WTC11 (cell line): ENCODE data around the gene SAMD4A. TPM values are rescaled to one million over a fixed set of nuclear protein-coding genes. Genes with fewer than 3 reads are reported as not detected.

Experiments used
- ATAC-seq: fragments of 200-7000 bp; cut with Tn5 transposase; 2 replicates; pipeline ENCODE4 v1.10.0; 2021; ENCODE audit warnings: mild to moderate bottlenecking, moderate library complexity
- CTCF ChIA-PET: fragments of 300-600 bp; sonication (Branson Sonifier 250); formaldehyde crosslinking; loops from one replicate; lab custom pipeline; 2021; ENCODE audit warnings: antibody characterized with exemption; lab: Charles Lee
- POLR2A ChIA-PET: fragments of 350-600 bp; sonication (Branson Sonifier 250); formaldehyde crosslinking; loops from one replicate; lab custom pipeline; 2021; ENCODE audit warnings: antibody characterized with exemption; lab: Charles Lee
- DNase-seq: peaks from one replicate; pipeline ENCODE4 v3.0.0; 2021; ENCODE audit warnings: low spot score
- H3K27ac Mint-ChIP-seq: 2 replicates; pipeline ENCODE4 v1.8.0; 2021; ENCODE audit warnings: mixed read lengths
- H3K27me3 Mint-ChIP-seq: 2 replicates; pipeline ENCODE4 v1.8.0; 2021; ENCODE audit warnings: low read depth, mild to moderate bottlenecking, moderate library complexity, mixed read lengths
- H3K36me3 Mint-ChIP-seq: 2 replicates; pipeline ENCODE4 v1.8.0; 2021; ENCODE audit warnings: mixed read lengths
- H3K4me1 Mint-ChIP-seq: 2 replicates; pipeline ENCODE4 v1.8.0; 2022; ENCODE audit warnings: mixed read lengths
- H3K4me3 Mint-ChIP-seq: 2 replicates; pipeline ENCODE4 v1.8.0; 2021; ENCODE audit warnings: mild to moderate bottlenecking, moderate library complexity, mixed read lengths
- H3K9me3 Mint-ChIP-seq: 2 replicates; pipeline ENCODE4 v1.8.0; 2021; ENCODE audit warnings: mixed read lengths
- ATF1 ChIP-seq: sonication (generic); formaldehyde crosslinking; IDR thresholded peaks from 2 replicates; pipeline ENCODE4 v1.8.1; 2023; ENCODE audit warnings: mild to moderate bottlenecking, moderate library complexity, missing genetic modification reagents
- FOXP1 ChIP-seq: sonication (generic); formaldehyde crosslinking; IDR thresholded peaks from 2 replicates; pipeline ENCODE4 v1.8.0; 2022; ENCODE audit warnings: missing genetic modification reagents, mild to moderate bottlenecking, moderate library complexity, borderline replicate concordance
- GRHL2 ChIP-seq: fragments of 250-450 bp; sonication (Bioruptor Pico); IDR thresholded peaks from 2 replicates; pipeline ENCODE4 v1.8.0; 2022; ENCODE audit warnings: mild to moderate bottlenecking, moderate library complexity; ENCODE audit not compliant: insufficient replicate concordance, severe bottlenecking
- GTF2I ChIP-seq: fragments of 250-450 bp; sonication (Bioruptor Pico); conservative IDR thresholded peaks from 2 replicates; pipeline ENCODE4 v1.4.0; 2021; ENCODE audit warnings: mild to moderate bottlenecking
- JAZF1 ChIP-seq: fragments of 250-450 bp; sonication (Bioruptor Pico); IDR thresholded peaks from 2 replicates; pipeline ENCODE4 v1.9.0; 2021; ENCODE audit warnings: moderate library complexity, mild to moderate bottlenecking, inconsistent platforms
- KAT7 ChIP-seq: sonication (generic); formaldehyde crosslinking; IDR thresholded peaks from 2 replicates; pipeline ENCODE4 v1.8.1; 2023; ENCODE audit warnings: missing genetic modification reagents, mild to moderate bottlenecking, borderline replicate concordance
- NFATC4 ChIP-seq: fragments of 250-450 bp; sonication (Bioruptor Pico); IDR thresholded peaks from 2 replicates; pipeline ENCODE4 v1.9.0; 2021; ENCODE audit warnings: mild to moderate bottlenecking
- NFE2L1 ChIP-seq: sonication (generic); formaldehyde crosslinking; IDR thresholded peaks from 2 replicates; pipeline ENCODE4 v1.8.1; 2023; ENCODE audit warnings: missing genetic modification reagents
- PRRX2 ChIP-seq: fragments of 250-450 bp; sonication (Bioruptor Pico); IDR thresholded peaks from 2 replicates; pipeline ENCODE4 v1.8.0; 2021; ENCODE audit warnings: mild to moderate bottlenecking
- RELA ChIP-seq: sonication (generic); formaldehyde crosslinking; IDR thresholded peaks from 2 replicates; pipeline ENCODE4 v1.8.1; 2022; ENCODE audit warnings: missing genetic modification reagents, mild to moderate bottlenecking, borderline replicate concordance
- SMAD3 ChIP-seq: sonication (generic); formaldehyde crosslinking; IDR thresholded peaks from 2 replicates; pipeline ENCODE4 v1.8.0; 2022; ENCODE audit warnings: missing genetic modification reagents, mild to moderate bottlenecking, borderline replicate concordance
- ZNF671 ChIP-seq: fragments of 250-450 bp; sonication (Bioruptor Pico); IDR thresholded peaks from 2 replicates; pipeline ENCODE4 v1.8.0; 2021; ENCODE audit warnings: mild to moderate bottlenecking
- total RNA-seq: library from RNA; stranded (reverse); gene quantifications from 3 replicates; pipeline ENCODE4 v1.2.3, GENCODE V29; 2021
- TF ChIP-seq, protein P1 (sequence below): sonication (generic); formaldehyde crosslinking; IDR thresholded peaks from 2 replicates; pipeline ENCODE4 v1.8.1; 2023; ENCODE audit warnings: mild to moderate bottlenecking, missing genetic modification reagents, borderline replicate concordance
- TF ChIP-seq, protein P2 (sequence below): sonication (generic); formaldehyde crosslinking; IDR thresholded peaks from 2 replicates; pipeline ENCODE4 v1.8.1; 2023; ENCODE audit warnings: mild to moderate bottlenecking, missing genetic modification reagents
- TF ChIP-seq, protein P3 (sequence below): sonication (generic); formaldehyde crosslinking; IDR thresholded peaks from 2 replicates; pipeline ENCODE4 v1.8.0; 2023; ENCODE audit warnings: missing genetic modification reagents, mild to moderate bottlenecking, borderline replicate concordance
- TF ChIP-seq, protein P4 (sequence below): sonication (generic); formaldehyde crosslinking; IDR thresholded peaks from 2 replicates; pipeline ENCODE4 v1.8.1; 2022; ENCODE audit warnings: mild to moderate bottlenecking, missing genetic modification reagents, moderate library complexity, borderline replicate concordance
- TF ChIP-seq, protein P5 (sequence below): fragments of 250-450 bp; sonication (Bioruptor Pico); IDR thresholded peaks from 2 replicates; pipeline ENCODE4 v1.8.0; 2021; ENCODE audit warnings: mild to moderate bottlenecking
- TF ChIP-seq, protein P6 (sequence below): sonication (generic); formaldehyde crosslinking; IDR thresholded peaks from 2 replicates; pipeline ENCODE4 v1.8.0; 2022; ENCODE audit warnings: mild to moderate bottlenecking, missing genetic modification reagents
- TF ChIP-seq, protein P7 (sequence below): fragments of 250-450 bp; sonication (Bioruptor Pico); IDR thresholded peaks from 2 replicates; pipeline ENCODE4 v1.9.0; 2021; ENCODE audit warnings: moderate library complexity, mild to moderate bottlenecking, inconsistent platforms, borderline replicate concordance
- TF ChIP-seq, protein P8 (sequence below): sonication (generic); formaldehyde crosslinking; IDR thresholded peaks from 2 replicates; pipeline ENCODE4 v1.8.1; 2022; ENCODE audit warnings: mild to moderate bottlenecking, moderate library complexity, missing genetic modification reagents

The SAMD4A gene
- total RNA-seq, 1 experiment from 2014 or later: 6.0 TPM

DNA sequence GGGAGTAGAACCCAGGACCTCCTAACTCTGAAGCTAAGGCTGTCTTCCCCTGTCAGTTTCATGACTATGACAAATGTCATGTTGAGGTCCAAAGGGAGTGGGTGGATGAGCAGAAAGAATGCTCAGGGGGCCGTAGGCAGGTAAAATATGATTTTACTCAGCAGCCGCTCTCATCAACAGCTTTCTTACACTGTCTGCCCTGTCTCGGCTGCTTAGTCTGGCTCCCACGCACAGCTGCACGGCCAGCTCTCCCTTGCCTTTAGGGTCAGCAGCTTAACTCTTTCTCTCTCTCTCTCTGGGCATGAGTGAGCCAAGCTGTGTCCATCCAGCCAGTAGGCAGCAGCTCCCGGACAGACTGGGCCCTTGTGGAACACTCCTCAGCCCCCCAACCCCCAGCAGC is 240.5 kb downstream of the SAMD4A start:
- Mint-ChIP-seq H3K36me3 (no peaks in the 10 kb centered on the region), H3K9me3 (no peaks in the 10 kb centered on the region), H3K27me3 (peaks cover 10% of the 10 kb centered on the region), H3K4me1 (peaks cover 21% of the 10 kb centered on the region), H3K4me3 (no peak overlapping the region), H3K27ac (no peak overlapping the region)
- TF ChIP-seq, protein P1, sequence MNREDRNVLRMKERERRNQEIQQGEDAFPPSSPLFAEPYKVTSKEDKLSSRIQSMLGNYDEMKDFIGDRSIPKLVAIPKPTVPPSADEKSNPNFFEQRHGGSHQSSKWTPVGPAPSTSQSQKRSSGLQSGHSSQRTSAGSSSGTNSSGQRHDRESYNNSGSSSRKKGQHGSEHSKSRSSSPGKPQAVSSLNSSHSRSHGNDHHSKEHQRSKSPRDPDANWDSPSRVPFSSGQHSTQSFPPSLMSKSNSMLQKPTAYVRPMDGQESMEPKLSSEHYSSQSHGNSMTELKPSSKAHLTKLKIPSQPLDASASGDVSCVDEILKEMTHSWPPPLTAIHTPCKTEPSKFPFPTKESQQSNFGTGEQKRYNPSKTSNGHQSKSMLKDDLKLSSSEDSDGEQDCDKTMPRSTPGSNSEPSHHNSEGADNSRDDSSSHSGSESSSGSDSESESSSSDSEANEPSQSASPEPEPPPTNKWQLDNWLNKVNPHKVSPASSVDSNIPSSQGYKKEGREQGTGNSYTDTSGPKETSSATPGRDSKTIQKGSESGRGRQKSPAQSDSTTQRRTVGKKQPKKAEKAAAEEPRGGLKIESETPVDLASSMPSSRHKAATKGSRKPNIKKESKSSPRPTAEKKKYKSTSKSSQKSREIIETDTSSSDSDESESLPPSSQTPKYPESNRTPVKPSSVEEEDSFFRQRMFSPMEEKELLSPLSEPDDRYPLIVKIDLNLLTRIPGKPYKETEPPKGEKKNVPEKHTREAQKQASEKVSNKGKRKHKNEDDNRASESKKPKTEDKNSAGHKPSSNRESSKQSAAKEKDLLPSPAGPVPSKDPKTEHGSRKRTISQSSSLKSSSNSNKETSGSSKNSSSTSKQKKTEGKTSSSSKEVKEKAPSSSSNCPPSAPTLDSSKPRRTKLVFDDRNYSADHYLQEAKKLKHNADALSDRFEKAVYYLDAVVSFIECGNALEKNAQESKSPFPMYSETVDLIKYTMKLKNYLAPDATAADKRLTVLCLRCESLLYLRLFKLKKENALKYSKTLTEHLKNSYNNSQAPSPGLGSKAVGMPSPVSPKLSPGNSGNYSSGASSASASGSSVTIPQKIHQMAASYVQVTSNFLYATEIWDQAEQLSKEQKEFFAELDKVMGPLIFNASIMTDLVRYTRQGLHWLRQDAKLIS (CRISPR knock-in tag): no peak
- no peak for TF ChIP-seq FOXP1 (CRISPR knock-in tag)
- TF ChIP-seq GRHL2 (CRISPR knock-in tag): no peak
- TF ChIP-seq, protein P2, sequence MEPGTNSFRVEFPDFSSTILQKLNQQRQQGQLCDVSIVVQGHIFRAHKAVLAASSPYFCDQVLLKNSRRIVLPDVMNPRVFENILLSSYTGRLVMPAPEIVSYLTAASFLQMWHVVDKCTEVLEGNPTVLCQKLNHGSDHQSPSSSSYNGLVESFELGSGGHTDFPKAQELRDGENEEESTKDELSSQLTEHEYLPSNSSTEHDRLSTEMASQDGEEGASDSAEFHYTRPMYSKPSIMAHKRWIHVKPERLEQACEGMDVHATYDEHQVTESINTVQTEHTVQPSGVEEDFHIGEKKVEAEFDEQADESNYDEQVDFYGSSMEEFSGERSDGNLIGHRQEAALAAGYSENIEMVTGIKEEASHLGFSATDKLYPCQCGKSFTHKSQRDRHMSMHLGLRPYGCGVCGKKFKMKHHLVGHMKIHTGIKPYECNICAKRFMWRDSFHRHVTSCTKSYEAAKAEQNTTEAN (CRISPR knock-in tag): no peak
- no peak for TF ChIP-seq NFATC4 (CRISPR knock-in tag)
- no peak for TF ChIP-seq PRRX2 (CRISPR knock-in tag)
- TF ChIP-seq SMAD3 (CRISPR knock-in tag): no peak
- TF ChIP-seq, protein P3, sequence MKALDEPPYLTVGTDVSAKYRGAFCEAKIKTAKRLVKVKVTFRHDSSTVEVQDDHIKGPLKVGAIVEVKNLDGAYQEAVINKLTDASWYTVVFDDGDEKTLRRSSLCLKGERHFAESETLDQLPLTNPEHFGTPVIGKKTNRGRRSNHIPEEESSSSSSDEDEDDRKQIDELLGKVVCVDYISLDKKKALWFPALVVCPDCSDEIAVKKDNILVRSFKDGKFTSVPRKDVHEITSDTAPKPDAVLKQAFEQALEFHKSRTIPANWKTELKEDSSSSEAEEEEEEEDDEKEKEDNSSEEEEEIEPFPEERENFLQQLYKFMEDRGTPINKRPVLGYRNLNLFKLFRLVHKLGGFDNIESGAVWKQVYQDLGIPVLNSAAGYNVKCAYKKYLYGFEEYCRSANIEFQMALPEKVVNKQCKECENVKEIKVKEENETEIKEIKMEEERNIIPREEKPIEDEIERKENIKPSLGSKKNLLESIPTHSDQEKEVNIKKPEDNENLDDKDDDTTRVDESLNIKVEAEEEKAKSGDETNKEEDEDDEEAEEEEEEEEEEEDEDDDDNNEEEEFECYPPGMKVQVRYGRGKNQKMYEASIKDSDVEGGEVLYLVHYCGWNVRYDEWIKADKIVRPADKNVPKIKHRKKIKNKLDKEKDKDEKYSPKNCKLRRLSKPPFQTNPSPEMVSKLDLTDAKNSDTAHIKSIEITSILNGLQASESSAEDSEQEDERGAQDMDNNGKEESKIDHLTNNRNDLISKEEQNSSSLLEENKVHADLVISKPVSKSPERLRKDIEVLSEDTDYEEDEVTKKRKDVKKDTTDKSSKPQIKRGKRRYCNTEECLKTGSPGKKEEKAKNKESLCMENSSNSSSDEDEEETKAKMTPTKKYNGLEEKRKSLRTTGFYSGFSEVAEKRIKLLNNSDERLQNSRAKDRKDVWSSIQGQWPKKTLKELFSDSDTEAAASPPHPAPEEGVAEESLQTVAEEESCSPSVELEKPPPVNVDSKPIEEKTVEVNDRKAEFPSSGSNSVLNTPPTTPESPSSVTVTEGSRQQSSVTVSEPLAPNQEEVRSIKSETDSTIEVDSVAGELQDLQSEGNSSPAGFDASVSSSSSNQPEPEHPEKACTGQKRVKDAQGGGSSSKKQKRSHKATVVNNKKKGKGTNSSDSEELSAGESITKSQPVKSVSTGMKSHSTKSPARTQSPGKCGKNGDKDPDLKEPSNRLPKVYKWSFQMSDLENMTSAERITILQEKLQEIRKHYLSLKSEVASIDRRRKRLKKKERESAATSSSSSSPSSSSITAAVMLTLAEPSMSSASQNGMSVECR (CRISPR knock-in tag): no peak
- no peak for TF ChIP-seq RELA (CRISPR knock-in tag)
- no peak for TF ChIP-seq NFE2L1 (CRISPR knock-in tag)
- TF ChIP-seq, protein P4, sequence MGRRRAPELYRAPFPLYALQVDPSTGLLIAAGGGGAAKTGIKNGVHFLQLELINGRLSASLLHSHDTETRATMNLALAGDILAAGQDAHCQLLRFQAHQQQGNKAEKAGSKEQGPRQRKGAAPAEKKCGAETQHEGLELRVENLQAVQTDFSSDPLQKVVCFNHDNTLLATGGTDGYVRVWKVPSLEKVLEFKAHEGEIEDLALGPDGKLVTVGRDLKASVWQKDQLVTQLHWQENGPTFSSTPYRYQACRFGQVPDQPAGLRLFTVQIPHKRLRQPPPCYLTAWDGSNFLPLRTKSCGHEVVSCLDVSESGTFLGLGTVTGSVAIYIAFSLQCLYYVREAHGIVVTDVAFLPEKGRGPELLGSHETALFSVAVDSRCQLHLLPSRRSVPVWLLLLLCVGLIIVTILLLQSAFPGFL: no peak
- TF ChIP-seq JAZF1 (CRISPR knock-in tag): no peak
- POLR2A ChIA-PET: no interaction called here
- CTCF ChIA-PET: interaction anchor here (1.0 to 5.5 kb wide), 2 partner anchors 11 to 24 kb away, joined by 3 to 51 read pairs; no protein-coding TSS in a partner anchor
- DNase-seq: no peak
- no peak for ATAC-seq

DNA sequence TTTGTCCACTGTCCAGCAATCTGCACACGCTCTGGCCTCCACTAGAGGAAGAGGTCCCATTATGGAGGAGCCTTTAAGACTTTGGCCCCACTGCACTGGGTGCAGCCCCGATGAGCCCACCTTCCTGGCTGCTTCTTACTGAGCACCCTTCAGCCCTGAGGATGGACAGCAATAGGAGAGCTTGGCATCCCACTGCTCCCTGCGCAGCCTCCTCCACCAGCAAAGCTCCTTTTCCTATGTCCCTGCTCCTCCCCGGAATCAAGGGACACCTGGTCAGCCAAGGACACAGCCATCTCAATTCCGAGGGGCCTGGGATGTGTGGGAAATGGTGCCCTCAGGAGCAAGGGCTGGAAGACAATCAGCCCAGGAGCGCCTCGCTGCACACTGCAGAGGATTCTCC is 241.0 kb downstream of the SAMD4A start:
- POLR2A ChIA-PET: no interaction called here
- Mint-ChIP-seq H3K4me1 (peaks cover 21% of the 10 kb centered on the region), H3K36me3 (no peaks in the 10 kb centered on the region), H3K4me3 (no peak overlapping the region), H3K27me3 (peaks cover 12% of the 10 kb centered on the region), H3K27ac (no peak overlapping the region), H3K9me3 (no peaks in the 10 kb centered on the region)
- CTCF ChIA-PET: interaction anchor here (0.6 to 1.2 kb wide), 4 partner anchors 12 to 244 kb away, joined by 3 to 4 read pairs (median 3); no protein-coding TSS in a partner anchor
- DNase-seq (no peak), ATAC-seq (no peak)
- TF ChIP-seq, protein P5, sequence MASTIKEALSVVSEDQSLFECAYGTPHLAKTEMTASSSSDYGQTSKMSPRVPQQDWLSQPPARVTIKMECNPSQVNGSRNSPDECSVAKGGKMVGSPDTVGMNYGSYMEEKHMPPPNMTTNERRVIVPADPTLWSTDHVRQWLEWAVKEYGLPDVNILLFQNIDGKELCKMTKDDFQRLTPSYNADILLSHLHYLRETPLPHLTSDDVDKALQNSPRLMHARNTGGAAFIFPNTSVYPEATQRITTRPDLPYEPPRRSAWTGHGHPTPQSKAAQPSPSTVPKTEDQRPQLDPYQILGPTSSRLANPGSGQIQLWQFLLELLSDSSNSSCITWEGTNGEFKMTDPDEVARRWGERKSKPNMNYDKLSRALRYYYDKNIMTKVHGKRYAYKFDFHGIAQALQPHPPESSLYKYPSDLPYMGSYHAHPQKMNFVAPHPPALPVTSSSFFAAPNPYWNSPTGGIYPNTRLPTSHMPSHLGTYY (CRISPR knock-in tag): no peak
- TF ChIP-seq GTF2I (CRISPR knock-in tag): no peak
- no peak for TF ChIP-seq RELA (CRISPR knock-in tag)
- no peak for TF ChIP-seq KAT7 (CRISPR knock-in tag)
- TF ChIP-seq, protein P6, sequence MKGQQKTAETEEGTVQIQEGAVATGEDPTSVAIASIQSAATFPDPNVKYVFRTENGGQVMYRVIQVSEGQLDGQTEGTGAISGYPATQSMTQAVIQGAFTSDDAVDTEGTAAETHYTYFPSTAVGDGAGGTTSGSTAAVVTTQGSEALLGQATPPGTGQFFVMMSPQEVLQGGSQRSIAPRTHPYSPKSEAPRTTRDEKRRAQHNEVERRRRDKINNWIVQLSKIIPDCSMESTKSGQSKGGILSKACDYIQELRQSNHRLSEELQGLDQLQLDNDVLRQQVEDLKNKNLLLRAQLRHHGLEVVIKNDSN (CRISPR knock-in tag): no peak
- TF ChIP-seq, protein P7, sequence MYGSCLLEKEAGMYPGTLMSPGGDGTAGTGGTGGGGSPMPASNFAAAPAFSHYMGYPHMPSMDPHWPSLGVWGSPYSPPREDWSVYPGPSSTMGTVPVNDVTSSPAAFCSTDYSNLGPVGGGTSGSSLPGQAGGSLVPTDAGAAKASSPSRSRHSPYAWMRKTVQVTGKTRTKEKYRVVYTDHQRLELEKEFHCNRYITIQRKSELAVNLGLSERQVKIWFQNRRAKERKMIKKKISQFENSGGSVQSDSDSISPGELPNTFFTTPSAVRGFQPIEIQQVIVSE (CRISPR knock-in tag): no peak
- TF ChIP-seq ATF1 (CRISPR knock-in tag): no peak
- TF ChIP-seq, protein P8, sequence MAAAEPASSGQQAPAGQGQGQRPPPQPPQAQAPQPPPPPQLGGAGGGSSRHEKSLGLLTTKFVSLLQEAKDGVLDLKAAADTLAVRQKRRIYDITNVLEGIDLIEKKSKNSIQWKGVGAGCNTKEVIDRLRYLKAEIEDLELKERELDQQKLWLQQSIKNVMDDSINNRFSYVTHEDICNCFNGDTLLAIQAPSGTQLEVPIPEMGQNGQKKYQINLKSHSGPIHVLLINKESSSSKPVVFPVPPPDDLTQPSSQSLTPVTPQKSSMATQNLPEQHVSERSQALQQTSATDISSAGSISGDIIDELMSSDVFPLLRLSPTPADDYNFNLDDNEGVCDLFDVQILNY: no peak
- no peak for TF ChIP-seq ZNF671 (CRISPR knock-in tag)
